K562 (cell line): ENCODE results near the gene DMXL1.

Experiments used
- CBX2 ChIP-seq: fragments of 200-600 bp; sonication (generic); IDR thresholded peaks from one replicate; pipeline ENCODE4 v1.6.1; 2012; ENCODE audit warnings: mild to moderate bottlenecking, low read length, inconsistent platforms; ENCODE audit not compliant: insufficient read depth, poor library complexity, severe bottlenecking
- CTCF ChIP-seq, 3 experiments: IDR thresholded peaks in 2 of 3; conservative IDR thresholded peaks in 1 of 3; 2 replicates each; pipeline ENCODE4 v1.5.1; 2011 to 2012; ENCODE audit warnings: low read length in 3 of 3, mild to moderate bottlenecking in 3 of 3, control low read depth in 2 of 3, improper control_type of control experiment in 1 of 3, inconsistent platforms in 1 of 3, low read depth in 1 of 3, mixed read lengths in 1 of 3, moderate library complexity in 1 of 3; ENCODE audit not compliant: insufficient read depth in 2 of 3
- HOMEZ ChIP-seq: fragments of 250-450 bp; sonication (Bioruptor Pico); IDR thresholded peaks from 2 replicates; pipeline ENCODE4 v1.4.0; 2020; ENCODE audit warnings: mild to moderate bottlenecking, moderate library complexity
- HSF4 ChIP-seq: fragments of 250-450 bp; sonication (Bioruptor Pico); IDR thresholded peaks from 2 replicates; pipeline ENCODE4 v2.1.2; 2022; ENCODE audit warnings: mild to moderate bottlenecking, moderate library complexity, borderline replicate concordance
- MXI1 ChIP-seq: IDR thresholded peaks from 2 replicates; pipeline ENCODE4 v1.6.1; 2011; ENCODE audit warnings: low read depth, mild to moderate bottlenecking, improper control_type of control experiment, low read length
- NFATC3 ChIP-seq: fragments of 450-650 bp; IDR thresholded peaks from 2 replicates; pipeline ENCODE4 v1.6.1; 2017; ENCODE audit warnings: mild to moderate bottlenecking
- POLR2A ChIP-seq: fragments of 450-650 bp; conservative IDR thresholded peaks from 2 replicates; pipeline ENCODE4 v1.6.1; 2016
- POLR2AphosphoS5 ChIP-seq: IDR thresholded peaks from 2 replicates; pipeline ENCODE4 v1.6.1; 2011; ENCODE audit warnings: mild to moderate bottlenecking, low read depth, low read length, moderate library complexity; ENCODE audit not compliant: control insufficient read depth, insufficient read depth
- SOX6 ChIP-seq: fragments of 450-650 bp; IDR thresholded peaks from 2 replicates; pipeline ENCODE4 v1.6.1; 2014; ENCODE audit warnings: mild to moderate bottlenecking
- ZNF407 ChIP-seq: fragments of 450-650 bp; IDR thresholded peaks from 2 replicates; pipeline ENCODE4 v1.6.1; 2016; ENCODE audit warnings: low read depth
- ZSCAN29 ChIP-seq: fragments of 450-650 bp; IDR thresholded peaks from 2 replicates; pipeline ENCODE4 v1.6.1; 2017

GRCh38 chr5:119229950-119230349 lies 159.1 kb downstream of the DMXL1 start:
- no peak for TF ChIP-seq HOMEZ (CRISPR knock-in tag)
- no peak for TF ChIP-seq CTCF (IDR thresholded peaks at IDR 0.05 in 2 of 3, conservative IDR thresholded peaks at IDR 0.05 in 1 of 3; ENCODE audit: insufficient read depth in 2 of 3, low read depth in 1 of 3, low read length in 3 of 3)
- TF ChIP-seq POLR2A = no peak
- no peak for TF ChIP-seq HSF4 (CRISPR knock-in tag)
- no peak for TF ChIP-seq POLR2AphosphoS5
- no peak for TF ChIP-seq CBX2
- TF ChIP-seq NFATC3 = no peak
- no peak for TF ChIP-seq MXI1
- no peak for TF ChIP-seq ZNF407
- TF ChIP-seq ZSCAN29 = no peak
- no peak for TF ChIP-seq SOX6
